OCI-LY1 (cell line): ENCODE results near the gene CYBB.
A peak's percentile ranks its signal among the peaks of the same experiment; 100 is the strongest.

ENCODE experiments used
- H2AFZ ChIP-seq: fragments of 200-600 bp; sonication (generic), shearing (Covaris generic); 2 replicates; pipeline ENCODE4 v1.6.0; 2014; ENCODE audit warnings: antibody characterized with exemption, mild to moderate bottlenecking, low read length
- H3F3A ChIP-seq: fragments of 200-600 bp; sonication (generic), shearing (Covaris generic); 2 replicates; pipeline ENCODE4 v1.6.0; 2014; ENCODE audit warnings: mild to moderate bottlenecking, antibody characterized with exemption, low read length, moderate library complexity; ENCODE audit not compliant: insufficient read depth
- H3K27ac ChIP-seq: fragments of 200-600 bp; sonication (generic); 2 replicates; pipeline ENCODE4 v1.5.1; 2014; ENCODE audit warnings: low read length, mixed run types, mild to moderate bottlenecking, low read depth; ENCODE audit not compliant: poor library complexity, severe bottlenecking
- H3K27me3 ChIP-seq: fragments of 200-600 bp; sonication (generic); 2 replicates; pipeline ENCODE4 v1.6.0; 2014; ENCODE audit warnings: antibody characterized with exemption, mild to moderate bottlenecking, low read length, moderate library complexity; ENCODE audit not compliant: insufficient read depth
- H3K36me3 ChIP-seq: fragments of 200-600 bp; sonication (generic); 2 replicates; pipeline ENCODE4 v1.6.1; 2014; ENCODE audit warnings: mild to moderate bottlenecking, antibody characterized with exemption, low read length, moderate library complexity, mixed read lengths; ENCODE audit not compliant: insufficient read depth
- H3K4me1 ChIP-seq: fragments of 200-600 bp; sonication (generic); 2 replicates; pipeline ENCODE4 v1.5.1; 2014; ENCODE audit warnings: mild to moderate bottlenecking, low read length, moderate library complexity; ENCODE audit not compliant: insufficient read depth, severe bottlenecking
- H3K4me2 ChIP-seq: fragments of 200-600 bp; sonication (generic), shearing (Covaris generic); 2 replicates; pipeline ENCODE4 v1.6.1; 2014; ENCODE audit warnings: low read length
- H3K4me3 ChIP-seq: fragments of 200-600 bp; sonication (generic); 2 replicates; pipeline ENCODE4 v1.5.1; 2014; ENCODE audit warnings: low read length, low read depth, mild to moderate bottlenecking, mixed read lengths; ENCODE audit not compliant: poor library complexity, severe bottlenecking
- H3K79me2 ChIP-seq: fragments of 200-600 bp; shearing (Covaris generic); 2 replicates; pipeline ENCODE4 v1.6.1; 2016; ENCODE audit warnings: mixed run types, low read length, mixed read lengths; ENCODE audit not compliant: insufficient read depth
- H3K9ac ChIP-seq: fragments of 200-600 bp; sonication (generic), shearing (Covaris generic); 2 replicates; pipeline ENCODE4 v1.6.1; 2014; ENCODE audit warnings: mild to moderate bottlenecking, low read length, mixed read lengths
- H3K9me2 ChIP-seq: fragments of 200-600 bp; sonication (generic), shearing (Covaris generic); 2 replicates; pipeline ENCODE4 v1.6.1; 2014; ENCODE audit warnings: low read depth, mild to moderate bottlenecking, low read length, mixed read lengths
- H3K9me3 ChIP-seq: fragments of 200-600 bp; shearing (Covaris generic); 2 replicates; pipeline ENCODE4 v1.6.1; 2014; ENCODE audit warnings: low read length, mixed read lengths
- H4K20me1 ChIP-seq: fragments of 200-600 bp; sonication (generic), shearing (Covaris generic); 2 replicates; pipeline ENCODE4 v1.6.0; 2016; ENCODE audit warnings: mild to moderate bottlenecking, low read length; ENCODE audit not compliant: insufficient read depth
- EZH2 ChIP-seq: fragments of 200-600 bp; sonication (generic), shearing (Covaris generic); IDR thresholded peaks from 2 replicates; pipeline ENCODE4 v1.8.0; 2017; ENCODE audit warnings: borderline replicate concordance, mixed run types, mild to moderate bottlenecking, antibody characterized with exemption, low read length, moderate library complexity, mixed read lengths
- TF ChIP-seq, protein P1 (sequence below): fragments of 200-600 bp; sonication (generic), shearing (Covaris generic); IDR thresholded peaks from 2 replicates; pipeline ENCODE4 v1.5.1; 2017; ENCODE audit warnings: mild to moderate bottlenecking, antibody characterized with exemption, low read length, moderate library complexity, mixed read lengths

The CYBB gene

DNA sequence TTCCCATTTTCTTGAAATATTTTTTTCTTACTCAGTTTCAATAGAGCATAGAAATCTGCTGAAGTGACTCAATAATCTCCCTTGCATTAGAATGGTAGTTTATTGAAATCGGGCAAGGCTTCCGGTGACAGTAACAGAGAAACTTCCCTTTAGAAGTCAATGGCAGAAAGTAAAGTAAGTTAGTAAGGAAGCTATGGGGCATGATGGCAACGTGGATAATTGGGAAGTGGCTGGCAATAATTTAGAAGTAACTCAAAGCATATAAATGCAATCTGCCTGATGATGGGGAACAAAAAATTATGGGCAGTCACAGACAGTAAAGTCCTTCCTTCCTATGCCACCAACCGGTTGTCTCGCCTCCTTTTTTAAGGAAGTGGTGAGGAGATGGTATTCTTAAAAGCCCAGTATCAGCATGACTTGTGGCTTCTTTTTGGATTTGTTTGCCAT, 7.6 kb downstream of the CYBB start:
- no peak overlapping the region for H2AFZ ChIP-seq
- H3K4me3 ChIP-seq, result no peak overlapping the region
- peak overlapping the region; percentile 37 for H3K4me2 ChIP-seq
- H3K36me3 ChIP-seq, result no peaks in the 10 kb centered on the region
- peaks cover 59% of the 10 kb centered on the region for H3K4me1 ChIP-seq
- no peaks in the 10 kb centered on the region for H3K27me3 ChIP-seq
- H3K9me2 ChIP-seq, result no peaks in the 10 kb centered on the region
- no peak overlapping the region for H3K9ac ChIP-seq
- no peaks in the 10 kb centered on the region for H3K79me2 ChIP-seq
- H4K20me1 ChIP-seq, result no peaks in the 10 kb centered on the region
- H3K9me3 ChIP-seq, result no peaks in the 10 kb centered on the region
- H3K27ac ChIP-seq, result peak overlapping the region; percentile 83
- H3F3A ChIP-seq, result no peaks in the 10 kb centered on the region
- no peak for TF ChIP-seq EZH2
- TF ChIP-seq, protein P1, sequence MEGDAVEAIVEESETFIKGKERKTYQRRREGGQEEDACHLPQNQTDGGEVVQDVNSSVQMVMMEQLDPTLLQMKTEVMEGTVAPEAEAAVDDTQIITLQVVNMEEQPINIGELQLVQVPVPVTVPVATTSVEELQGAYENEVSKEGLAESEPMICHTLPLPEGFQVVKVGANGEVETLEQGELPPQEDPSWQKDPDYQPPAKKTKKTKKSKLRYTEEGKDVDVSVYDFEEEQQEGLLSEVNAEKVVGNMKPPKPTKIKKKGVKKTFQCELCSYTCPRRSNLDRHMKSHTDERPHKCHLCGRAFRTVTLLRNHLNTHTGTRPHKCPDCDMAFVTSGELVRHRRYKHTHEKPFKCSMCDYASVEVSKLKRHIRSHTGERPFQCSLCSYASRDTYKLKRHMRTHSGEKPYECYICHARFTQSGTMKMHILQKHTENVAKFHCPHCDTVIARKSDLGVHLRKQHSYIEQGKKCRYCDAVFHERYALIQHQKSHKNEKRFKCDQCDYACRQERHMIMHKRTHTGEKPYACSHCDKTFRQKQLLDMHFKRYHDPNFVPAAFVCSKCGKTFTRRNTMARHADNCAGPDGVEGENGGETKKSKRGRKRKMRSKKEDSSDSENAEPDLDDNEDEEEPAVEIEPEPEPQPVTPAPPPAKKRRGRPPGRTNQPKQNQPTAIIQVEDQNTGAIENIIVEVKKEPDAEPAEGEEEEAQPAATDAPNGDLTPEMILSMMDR, result no peak

- Histone ChIP-seq H2AFZ (no peak overlapping the region), H3K9ac (no peak overlapping the region), H3K27ac (peak overlapping the region; percentile 50), H3K79me2 (no peaks in the 10 kb centered on the region), H3K36me3 (no peaks in the 10 kb centered on the region), H4K20me1 (no peaks in the 10 kb centered on the region), H3K9me3 (no peaks in the 10 kb centered on the region), H3K27me3 (no peaks in the 10 kb centered on the region), H3K4me3 (no peak overlapping the region), H3K9me2 (no peaks in the 10 kb centered on the region), H3K4me2 (no peak overlapping the region), H3K4me1 (peaks cover 32% of the 10 kb centered on the region), H3F3A (no peaks in the 10 kb centered on the region)
- TF ChIP-seq EZH2, result no peak
- TF ChIP-seq, protein P1, result no peak
Observed at GRCh38 chrX:37796310-37796709, 16.5 kb downstream of the CYBB start.

GRCh38 chrX:37796805-37797204, 16.9 kb downstream of the CYBB start:
- no peaks in the 10 kb centered on the region for H3F3A ChIP-seq
- H3K9me2 ChIP-seq, result no peaks in the 10 kb centered on the region
- H3K4me3 ChIP-seq, result no peak overlapping the region
- peak overlapping the region; percentile 50 for H3K27ac ChIP-seq
- no peak overlapping the region for H3K9ac ChIP-seq
- TF ChIP-seq EZH2, result no peak
- TF ChIP-seq, protein P1, result no peak
- H3K79me2 ChIP-seq, result no peaks in the 10 kb centered on the region
- peaks cover 32% of the 10 kb centered on the region for H3K4me1 ChIP-seq
- no peaks in the 10 kb centered on the region for H3K9me3 ChIP-seq
- no peaks in the 10 kb centered on the region for H3K36me3 ChIP-seq
- H4K20me1 ChIP-seq, result no peaks in the 10 kb centered on the region
- H2AFZ ChIP-seq, result no peak overlapping the region
- H3K4me2 ChIP-seq, result no peak overlapping the region
- H3K27me3 ChIP-seq, result no peaks in the 10 kb centered on the region
